HTR-8/SVneo (cell line): Measurements from ENCODE around the gene DIPK1A.
"Not testable (repeated sequence)": the region's sequence is repeated elsewhere in the genome, so short reads cannot be mapped to it uniquely, and the experiment has no call there.

Source experiments
- DNase-seq: peaks from one replicate; pipeline ENCODE4 v3.0.0; 2011; ENCODE audit warnings: low spot score, mixed read lengths; ENCODE audit not compliant: insufficient read length
- FAIRE-seq: peaks from 2 replicates; lab custom pipeline; 2011; peaks lifted over from hg19 to GRCh38; lab: Jason Lieb, UNC

Gene DIPK1A

GRCh38 chr1:92985101-92985500 lies 23.8 kb upstream of the DIPK1A start:
- FAIRE-seq (no peak), DNase-seq (no peak)

DNA sequence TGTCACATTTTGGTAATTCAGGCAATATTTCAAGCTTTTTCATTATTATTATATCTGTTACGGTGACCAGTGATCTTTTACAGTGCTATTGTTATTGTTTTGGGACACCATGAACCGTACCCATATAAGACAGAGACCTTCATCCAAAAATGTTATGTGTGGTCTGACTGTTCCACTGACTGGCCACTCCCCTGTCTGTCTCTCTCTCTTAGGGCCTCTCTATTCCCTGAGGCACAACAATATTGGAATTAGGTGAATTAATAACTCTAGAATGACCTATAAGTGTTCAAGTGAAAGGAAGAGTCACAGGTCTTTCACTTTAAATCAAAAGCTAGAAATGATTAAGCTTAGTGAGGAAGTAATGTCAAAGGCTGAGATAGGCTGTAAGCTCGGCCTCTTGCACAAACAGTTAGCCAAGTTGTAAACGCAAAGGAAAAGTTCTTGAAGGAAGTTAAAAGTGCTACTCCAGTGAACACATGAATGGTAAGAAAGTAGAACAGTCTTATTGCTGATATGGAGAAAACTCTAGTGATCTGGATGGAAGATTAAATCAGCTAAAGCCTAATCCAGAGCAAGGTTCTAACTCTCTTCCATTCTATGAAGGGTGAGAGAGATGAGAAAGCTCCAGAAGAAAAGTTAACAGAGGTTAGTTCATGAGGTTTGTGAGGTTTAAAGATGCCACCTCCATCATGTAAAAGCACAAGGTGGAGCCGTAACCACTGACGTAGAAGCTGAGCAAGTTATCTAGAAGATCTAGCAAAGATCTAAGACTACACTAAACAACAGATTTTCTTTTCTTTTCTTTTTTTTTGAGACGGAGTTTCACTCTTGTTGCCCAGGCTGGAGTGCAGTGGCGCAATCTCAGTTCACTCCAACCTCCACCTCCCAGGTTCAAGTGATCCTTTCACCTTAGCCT lies 19.7 kb upstream of the DIPK1A start:
- DNase-seq (no peak), FAIRE-seq (no peak)

DNA sequence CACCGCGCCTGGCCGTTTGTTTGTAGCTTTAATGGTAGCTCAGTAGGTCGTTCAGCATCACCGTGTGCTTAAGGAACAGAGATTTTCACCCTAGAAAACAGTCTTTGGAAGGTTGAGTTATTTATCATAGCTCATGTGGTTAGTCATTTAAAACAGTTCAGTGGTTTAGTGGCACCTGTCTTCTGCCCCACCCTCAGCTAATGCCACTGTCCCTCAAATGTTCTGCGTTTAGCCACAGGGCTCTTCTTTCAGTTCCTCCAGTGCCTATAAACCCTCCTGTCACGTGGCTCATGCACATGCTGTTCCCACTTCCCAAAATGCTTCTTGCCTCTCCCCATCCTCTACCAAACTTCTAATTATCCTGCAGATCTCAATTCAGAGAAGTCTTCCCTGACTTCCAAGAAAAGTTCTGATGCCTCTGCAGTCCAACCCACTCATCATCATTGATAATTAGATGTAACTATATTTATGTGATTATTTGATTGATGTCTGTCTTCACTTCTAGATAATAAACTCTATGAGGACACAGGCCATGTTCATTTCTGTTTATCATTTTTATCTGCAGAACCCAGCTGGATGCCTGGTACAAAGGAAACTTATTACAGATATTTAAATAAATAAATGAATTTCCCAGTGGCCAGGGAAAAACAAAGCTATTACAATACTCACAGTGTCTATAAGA lies 14.4 kb upstream of the DIPK1A start:
- FAIRE-seq: no peak
- no peak for DNase-seq

GRCh38 chr1:92974112-92974511 lies 12.8 kb upstream of the DIPK1A start:
- not testable (repeated sequence) for DNase-seq, FAIRE-seq

GRCh38 chr1:92973203-92973897 lies 12.1 kb upstream of the DIPK1A start:
- FAIRE-seq (no peak), DNase-seq (no peak)

DNA sequence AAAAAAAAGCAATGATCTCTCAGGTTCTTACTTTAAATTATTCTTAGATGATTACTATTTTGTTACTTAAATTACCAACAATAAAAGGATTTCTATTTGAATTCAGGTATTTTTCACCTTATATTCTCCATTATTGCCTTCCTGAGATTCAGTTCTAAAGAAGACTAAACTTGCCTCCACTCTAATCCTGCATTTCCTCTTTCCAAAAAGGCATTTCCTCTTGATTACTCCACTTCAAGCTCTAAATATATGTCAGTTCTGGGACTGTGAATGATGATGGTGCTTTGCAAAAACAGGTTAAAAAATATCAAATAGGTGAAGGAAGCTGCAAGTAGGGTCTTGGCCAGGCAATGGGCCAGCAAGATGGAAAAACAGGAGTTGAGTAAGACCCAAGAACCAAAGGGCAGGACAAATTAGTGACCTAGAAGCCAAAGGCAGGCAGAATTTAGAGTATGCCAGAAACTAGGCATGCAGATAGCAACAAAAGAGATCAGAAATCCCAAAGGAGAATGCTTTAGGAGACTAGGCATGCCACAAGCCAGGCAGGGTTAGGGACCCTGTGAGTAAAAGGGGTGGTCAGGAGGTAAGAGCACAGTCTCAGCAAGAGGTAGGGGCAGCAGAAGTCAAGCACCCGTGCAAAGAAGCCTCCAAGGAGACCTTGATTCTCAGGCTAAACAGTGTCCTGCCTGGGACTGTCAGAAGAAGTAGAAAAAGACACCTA lies 11.3 kb upstream of the DIPK1A start:
- DNase-seq (no peak), FAIRE-seq (no peak)

DNA sequence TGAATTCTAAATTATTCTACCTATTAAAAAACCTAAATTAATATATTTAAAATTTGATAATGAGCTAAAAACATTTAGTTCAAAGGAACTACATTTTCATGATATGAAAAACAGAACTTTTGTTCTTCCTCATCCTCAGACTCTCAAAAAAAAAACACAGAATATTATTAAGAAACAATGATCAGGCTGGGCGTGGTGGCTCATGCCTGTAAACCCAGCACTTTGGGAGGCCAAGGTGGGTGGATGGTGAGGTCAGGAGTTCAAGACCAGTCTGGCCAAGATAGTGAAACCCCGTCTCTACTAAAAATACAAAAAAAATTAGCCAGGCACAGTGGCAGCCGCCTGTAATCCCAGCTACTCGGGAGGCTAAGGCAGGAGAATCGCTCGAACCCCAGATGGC lies 10.7 kb upstream of the DIPK1A start:
- not testable (repeated sequence) for DNase-seq, FAIRE-seq

DNA sequence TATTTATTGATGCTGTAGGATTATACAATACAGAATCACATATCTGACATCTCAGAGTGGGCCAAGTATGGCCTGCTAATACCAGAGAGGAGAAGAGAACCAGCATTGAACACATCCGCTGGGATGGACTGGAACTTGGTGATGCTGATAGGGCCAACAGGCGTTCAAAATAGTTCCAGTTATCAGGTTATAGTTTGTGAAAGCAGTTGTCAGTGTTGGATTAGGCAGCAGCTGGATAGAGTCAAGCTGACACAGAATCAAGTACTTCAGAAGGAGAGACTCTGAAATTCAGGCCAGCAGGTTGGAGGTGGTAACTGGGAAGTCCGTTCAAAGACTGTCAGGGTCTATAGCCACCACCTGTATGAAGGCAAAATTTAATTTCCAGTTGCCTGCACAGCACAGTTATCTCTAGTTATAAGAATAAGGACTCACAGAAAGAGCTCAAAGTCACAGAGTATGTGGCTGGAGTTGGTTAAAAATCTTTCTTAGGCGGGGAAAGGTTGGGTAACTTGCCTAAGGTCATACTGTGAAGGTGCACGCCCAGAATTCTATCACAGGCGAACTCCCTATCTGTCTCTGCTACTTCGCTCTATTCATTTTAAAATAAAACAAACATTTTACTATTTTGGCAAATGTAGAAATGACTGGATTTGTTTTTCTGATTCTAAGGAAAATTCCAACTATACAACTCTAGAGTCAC lies 9.9 kb upstream of the DIPK1A start:
- DNase-seq (no peak), FAIRE-seq (no peak)

GRCh38 chr1:92969517-92969916 lies 8.3 kb upstream of the DIPK1A start:
- DNase-seq: no peak
- no peak for FAIRE-seq

- FAIRE-seq: no peak
- DNase-seq: no peak
Measured at GRCh38 chr1:92968138-92969032, 7.1 kb upstream of the DIPK1A start.

GRCh38 chr1:92964998-92965397 lies 3.7 kb upstream of the DIPK1A start:
- DNase-seq (no peak), FAIRE-seq (no peak)

- FAIRE-seq: no peak
- DNase-seq: no peak
Measured at GRCh38 chr1:92964316-92964715, 3.1 kb upstream of the DIPK1A start.

DNA sequence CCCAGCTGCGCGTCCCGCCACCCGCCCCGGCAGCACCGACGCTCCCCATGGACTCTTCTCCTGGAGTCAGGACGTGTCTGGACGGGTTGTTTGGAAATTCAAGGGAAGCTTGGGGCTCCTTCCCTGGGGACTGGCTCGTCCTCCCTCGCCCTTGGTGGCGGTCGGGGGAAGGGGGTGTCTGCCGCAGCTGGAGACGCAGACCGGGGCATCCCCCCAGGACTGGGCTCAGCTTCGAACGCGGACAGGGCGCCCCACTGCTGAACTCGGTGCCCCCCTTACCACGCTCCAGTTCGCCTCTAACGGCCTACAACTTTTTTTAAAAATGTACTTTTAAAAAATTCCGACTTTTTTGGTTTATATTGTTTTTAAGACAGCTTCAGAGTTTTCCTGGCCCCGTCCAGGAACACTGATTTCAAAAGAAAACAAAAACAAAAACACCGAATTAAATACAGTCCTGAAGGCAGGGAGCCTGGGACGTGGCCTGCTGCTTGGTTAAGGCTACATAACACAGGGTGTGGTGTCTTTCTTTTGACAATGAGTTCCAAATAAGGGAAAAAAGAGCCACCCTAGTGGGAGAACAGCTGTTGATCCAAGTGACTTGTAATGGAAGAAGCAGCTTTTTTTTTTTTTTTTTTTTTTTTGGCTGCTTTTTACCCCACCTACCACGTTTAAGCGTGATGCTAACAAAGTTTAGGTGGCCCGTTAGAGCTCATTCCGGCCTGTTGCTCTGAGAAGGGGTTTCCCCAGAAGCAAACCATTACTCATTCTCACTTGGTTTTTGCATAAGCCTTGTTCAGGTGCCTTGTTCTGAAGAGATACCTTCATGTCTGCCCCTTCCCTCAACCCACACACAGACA lies 862 bp upstream of the DIPK1A start:
- peak; percentile 33 for DNase-seq
- FAIRE-seq: no peak

DNA sequence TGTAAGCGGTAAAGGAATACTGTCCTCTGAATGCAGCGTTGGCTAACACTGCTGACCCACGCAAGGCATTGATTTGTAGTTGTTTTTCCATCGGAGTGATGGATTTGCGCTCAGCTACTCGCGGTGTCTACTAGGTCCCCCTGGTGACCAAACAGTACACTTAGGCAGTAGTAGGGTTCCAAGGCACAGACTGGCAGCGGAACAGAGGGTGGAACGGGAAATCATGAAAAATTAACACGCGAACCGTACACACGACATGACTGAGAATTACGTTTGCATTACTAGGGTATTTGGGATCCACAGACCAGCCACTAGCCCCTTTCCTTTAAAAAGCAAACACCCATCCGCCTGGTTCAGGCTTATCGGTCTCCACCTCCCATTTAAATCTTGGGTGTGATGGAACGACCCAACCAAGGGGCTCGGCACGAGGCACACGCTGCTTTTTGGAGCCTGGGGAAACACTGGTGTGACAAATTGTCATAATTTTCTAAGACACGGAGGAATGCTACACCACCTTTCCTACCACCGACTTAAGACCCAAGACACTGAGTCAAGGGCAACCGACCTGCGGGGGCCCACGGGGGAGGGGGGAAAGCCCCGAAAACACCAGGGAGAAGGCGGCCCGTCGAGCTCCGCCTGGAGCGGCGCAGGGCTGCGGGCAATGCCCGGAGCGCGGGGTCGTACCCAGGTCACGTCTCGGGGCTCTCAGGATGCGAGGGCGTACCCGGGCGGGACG lies 699 bp downstream of the DIPK1A start:
- peak; percentile 83 for FAIRE-seq
- peak; percentile 82 for DNase-seq

DNA sequence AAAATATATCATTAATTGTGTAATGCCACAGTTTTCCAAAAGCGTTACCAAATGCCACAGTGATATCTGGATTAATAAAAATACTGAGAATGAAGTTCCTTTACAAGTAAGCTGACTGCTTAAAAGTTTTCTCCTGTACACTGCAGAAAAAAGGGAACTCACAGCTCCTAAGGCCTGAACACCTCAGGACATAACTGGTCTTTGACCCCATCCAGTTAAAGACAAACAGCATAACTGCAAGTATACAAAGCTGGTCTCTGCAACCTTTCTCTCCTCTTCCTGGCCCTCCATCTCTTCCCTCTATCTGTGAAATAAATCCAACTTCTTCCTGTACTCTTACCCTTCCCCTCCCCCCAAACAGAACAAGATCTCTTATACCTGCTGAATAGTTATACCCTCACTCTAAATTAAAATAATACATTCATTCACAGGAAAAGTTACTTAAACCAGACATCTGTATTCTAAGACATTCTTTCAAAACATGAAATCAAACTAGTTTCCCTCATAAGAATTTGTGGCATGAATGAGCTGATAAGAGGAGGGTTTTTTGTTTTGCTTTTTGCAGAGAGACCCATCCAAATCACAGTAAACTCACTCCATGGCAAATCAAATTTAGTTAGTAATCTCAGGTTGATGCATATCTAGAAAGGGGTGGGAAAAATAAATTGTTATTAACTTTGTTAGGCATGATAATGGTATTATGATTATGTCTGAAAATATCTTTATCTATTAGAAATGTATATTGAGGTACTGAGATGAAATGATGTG lies 2.9 kb downstream of the DIPK1A start:
- FAIRE-seq (no peak), DNase-seq (no peak)

DNA sequence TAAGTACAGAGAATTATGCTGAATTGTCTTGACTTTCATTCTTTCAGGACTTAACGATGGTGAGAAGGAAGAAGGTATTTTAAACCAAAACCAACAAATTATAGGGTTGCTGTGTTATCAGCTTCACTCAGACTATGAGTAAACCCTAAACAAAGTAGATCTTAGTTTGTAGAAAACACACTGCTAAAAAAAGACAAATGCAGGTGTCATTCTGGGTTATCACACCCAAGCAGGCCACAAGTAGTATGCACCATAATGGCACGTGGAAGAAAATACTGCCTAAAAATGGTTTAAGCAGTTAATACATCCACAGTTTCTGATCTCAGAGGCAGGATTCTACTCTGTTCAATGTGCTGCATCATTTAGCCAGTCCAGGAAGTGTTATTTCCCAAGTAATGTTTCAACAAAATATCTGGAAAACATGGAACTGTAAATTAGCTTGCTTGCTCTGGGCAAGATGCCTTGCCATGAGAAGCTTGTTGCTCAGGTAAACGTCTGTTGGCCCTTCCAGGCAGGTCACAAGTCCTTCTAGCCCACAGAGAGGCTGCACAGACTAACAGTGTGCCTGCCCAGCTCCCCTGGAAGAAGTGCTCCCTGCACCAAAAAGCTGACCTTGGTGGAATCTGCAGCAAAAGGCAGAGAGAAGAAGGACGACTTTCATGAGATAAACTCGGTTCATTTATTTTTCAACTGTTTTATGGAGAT lies 4.1 kb downstream of the DIPK1A start:
- FAIRE-seq (no peak), DNase-seq (no peak)
